ENCODE results near the gene LRRC71. TPM values are rescaled to one million over a fixed set of nuclear protein-coding genes. Genes with fewer than 3 reads are reported as not detected.

Gene LRRC71
- polyA plus RNA-seq, 1 of the 3 experiments (the other 2 are of a cell fraction): 0.03 TPM

DNA sequence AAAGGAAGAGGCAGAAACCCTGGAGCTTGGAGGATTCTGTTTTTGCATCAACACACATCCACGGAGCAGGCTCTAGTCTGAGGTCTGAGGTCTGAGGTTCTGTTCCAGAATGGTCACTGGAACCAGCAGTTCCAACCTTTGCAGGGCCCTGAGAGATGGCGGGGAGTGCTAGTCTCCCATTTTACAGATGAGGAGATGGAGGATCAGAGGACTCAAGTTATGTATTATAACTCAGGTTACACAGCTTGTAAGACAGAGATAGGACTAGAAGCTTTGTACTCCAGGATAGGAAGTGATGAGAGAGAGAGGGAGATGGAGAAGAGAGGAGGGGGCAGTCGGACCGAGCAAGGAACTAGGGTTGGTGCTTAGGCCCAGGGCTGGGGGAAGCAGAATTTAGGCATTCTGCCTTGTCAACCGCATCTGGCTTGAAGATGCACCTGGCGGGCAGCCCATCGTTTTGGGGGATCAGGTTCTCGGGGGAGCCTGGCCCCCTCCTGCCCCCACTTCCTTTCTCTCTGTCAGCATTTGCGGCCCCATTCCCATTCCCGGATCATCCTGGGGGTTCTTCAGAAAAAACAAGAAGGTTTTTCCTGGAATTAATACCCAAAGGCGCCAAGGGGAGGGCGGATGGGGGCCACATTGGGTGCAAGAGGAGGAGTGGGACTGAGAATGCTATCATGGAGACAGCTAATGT is 21.3 kb upstream of the LRRC71 start:
- H3K4me2 ChIP-seq: 0 out of 2 replicates have a peak overlapping the region, but pooled peaks have one; percentile 77
- no peaks in the 10 kb centered on the region for H3K36me3 ChIP-seq (replicated peaks in 1 of 2; ENCODE audit: control insufficient read depth in 1 of 2, insufficient read depth in 2 of 2, low read length in 1 of 2)
- H3K9me3 ChIP-seq: no peaks in the 10 kb centered on the region
- no peak for TF ChIP-seq TEAD4 (IDR thresholded peaks at IDR 0.05; ENCODE audit: borderline replicate concordance, insufficient read depth)
- peaks cover 40 to 66% of the 10 kb centered on the region in 2 experiments; a peak in 3 of 4 replicates for H3K4me1 ChIP-seq (ENCODE audit: control insufficient read depth in 1 of 2, insufficient read depth in 2 of 2, low read depth in 1 of 2, low read length in 1 of 2)
- ChIA-PET CTCF (interaction anchor here (1.0 to 9.4 kb wide), 10 partner anchors 8 to 240 kb away, joined by 3 to 110 read pairs (median 5); partner anchors contain the start of genes LRRC71, NTRK1 and PEAR1), POLR2A (no interaction called here)
- H2AFZ ChIP-seq (ENCODE audit: low read depth): no peak overlapping the region
- whole genome bisulfite sequencing (ENCODE audit: low lambda C conversion rate): 93% methylated on average over 12 of the region's 12 CpGs
- H3K27me3 ChIP-seq (ENCODE audit: insufficient read depth): no peaks in the 10 kb centered on the region
- no peak overlapping the region for H3K4me3 ChIP-seq (ENCODE audit: low read depth in 2 of 2, low read length in 1 of 2)
- H3K9ac ChIP-seq: peak overlapping the region; percentile 74; the same call in 1 of the 2 replicates
- H3K9me2 ChIP-seq: no peaks in the 10 kb centered on the region
- peaks cover 24% of the 10 kb centered on the region for H3F3A ChIP-seq (replicated peaks; ENCODE audit: insufficient read depth)
- no peak for DNase-seq
- no peaks in the 10 kb centered on the region for H3K79me2 ChIP-seq (ENCODE audit: insufficient read depth)
- H4K20me1 ChIP-seq (ENCODE audit: insufficient read depth): no peaks in the 10 kb centered on the region
- peak overlapping the region in 1 of 2 experiments; percentile 87; a peak in 2 of 4 replicates for H3K27ac ChIP-seq (ENCODE audit: low read depth in 2 of 2, low read length in 1 of 2)

DNA sequence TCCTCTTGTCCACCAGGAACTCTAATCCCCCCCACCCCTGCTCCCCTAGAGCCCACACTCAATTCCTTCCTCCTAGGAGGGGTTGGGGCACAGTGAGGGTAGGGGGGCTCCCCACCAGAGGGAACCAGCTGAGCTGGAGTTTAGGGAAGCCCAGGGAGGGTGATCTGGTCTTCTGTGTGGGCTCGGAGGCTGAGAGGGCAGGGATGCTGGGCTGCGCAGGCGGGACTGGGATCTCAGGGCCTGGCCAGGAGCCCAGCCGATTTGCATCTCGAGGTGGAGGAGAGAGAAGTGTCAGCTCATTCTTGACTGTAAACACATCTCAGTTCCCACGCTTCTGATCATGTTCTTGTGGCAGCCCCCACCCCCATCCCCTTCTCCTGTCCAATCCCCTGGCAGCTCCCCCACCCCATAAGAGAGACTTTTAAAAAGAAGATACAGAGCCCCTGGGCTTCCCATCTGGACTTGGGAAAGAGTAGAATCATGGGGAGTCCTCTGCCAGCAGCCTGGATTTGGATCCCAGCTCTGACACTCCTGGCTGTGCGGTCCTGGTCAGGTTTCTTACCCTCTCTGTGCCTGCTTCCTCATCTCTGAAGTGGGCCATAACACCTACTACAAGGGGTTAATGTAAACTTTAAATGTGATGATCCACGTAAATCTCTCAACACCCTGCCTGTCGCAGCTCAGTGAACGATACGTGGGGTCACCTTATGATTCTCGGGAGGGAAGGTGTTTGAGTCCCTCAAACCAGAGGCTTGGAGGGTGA is 20.3 kb upstream of the LRRC71 start:
- Histone ChIP-seq H3K9me3 (no peaks in the 10 kb centered on the region), H3K9ac (no peak overlapping the region), H4K20me1 (ENCODE audit: insufficient read depth) (no peaks in the 10 kb centered on the region), H3K4me1 (ENCODE audit: control insufficient read depth in 1 of 2, insufficient read depth in 2 of 2, low read depth in 1 of 2, low read length in 1 of 2) (peaks cover 38 to 55% of the 10 kb centered on the region in 2 experiments; a peak in 3 of 4 replicates), H3K27ac (ENCODE audit: low read depth in 2 of 2, low read length in 1 of 2) (no peak overlapping the region), H3K9me2 (no peaks in the 10 kb centered on the region), H3K79me2 (ENCODE audit: insufficient read depth) (no peaks in the 10 kb centered on the region), H3K27me3 (ENCODE audit: insufficient read depth) (no peaks in the 10 kb centered on the region), H3F3A (replicated peaks; ENCODE audit: insufficient read depth) (peaks cover 23% of the 10 kb centered on the region), H3K4me3 (ENCODE audit: low read depth in 2 of 2, low read length in 1 of 2) (no peak overlapping the region), H2AFZ (ENCODE audit: low read depth) (no peak overlapping the region), H3K4me2 (no peak overlapping the region), H3K36me3 (replicated peaks in 1 of 2; ENCODE audit: control insufficient read depth in 1 of 2, insufficient read depth in 2 of 2, low read length in 1 of 2) (no peaks in the 10 kb centered on the region)
- TF ChIP-seq NRF1 (IDR thresholded peaks at IDR 0.05; ENCODE audit: low read depth, low read length): no peak
- TF ChIP-seq EP300 (IDR thresholded peaks at IDR 0.05; ENCODE audit: borderline replicate concordance in 1 of 2, low read depth in 1 of 2, low read length in 1 of 2): no peak
- no peak for TF ChIP-seq ZBTB33 (IDR thresholded peaks at IDR 0.05; ENCODE audit: borderline replicate concordance, low read depth)
- TF ChIP-seq JUND (IDR thresholded peaks at IDR 0.05): no peak
- CTCF ChIA-PET: interaction anchor here (1.3 to 9.4 kb wide), 6 partner anchors 9 to 174 kb away, joined by 4 to 110 read pairs (median 24); partner anchors contain the start of gene PEAR1
- no peak for DNase-seq
- POLR2A ChIA-PET: interaction anchor here (1.0 kb wide), 1 partner anchor 14 kb away, joined by 3 read pairs; no protein-coding TSS in a partner anchor
- 93% methylated on average over 10 of the region's 12 CpGs for WGBS (ENCODE audit: low lambda C conversion rate)
